Calu3 (cell line): ENCODE data around the gene ALX4. TPM values are rescaled to one million over a fixed set of nuclear protein-coding genes. Genes with fewer than 3 reads are reported as not detected.

Experiments
- BruUV-seq: library from RNA; stranded (reverse); fragments of 400-500 nt; replicated peaks from 2 replicates; lab custom pipeline; 2021; lab: Mats Ljungman, UMichigan
- CTCF ChIA-PET: fragments of 300-600 bp; sonication (Branson Sonifier 250); formaldehyde crosslinking; loops from one replicate; lab custom pipeline; 2022; ENCODE audit warnings: antibody characterized with exemption; lab: Charles Lee
- DNase-seq: peaks from one replicate; pipeline ENCODE4 v3.0.0; 2022
- H3K27ac Mint-ChIP-seq: one replicate; pipeline ENCODE4 v1.8.0; 2022; ENCODE audit warnings: mixed read lengths; ENCODE audit not compliant: unreplicated experiment
- H3K27me3 Mint-ChIP-seq: one replicate; pipeline ENCODE4 v1.8.0; 2022; ENCODE audit warnings: mixed read lengths; ENCODE audit not compliant: unreplicated experiment
- H3K36me3 Mint-ChIP-seq: one replicate; pipeline ENCODE4 v1.8.0; 2022; ENCODE audit warnings: mild to moderate bottlenecking, moderate library complexity, mixed read lengths; ENCODE audit not compliant: insufficient read depth, unreplicated experiment
- H3K4me1 Mint-ChIP-seq: one replicate; pipeline ENCODE4 v1.8.0; 2022; ENCODE audit warnings: mild to moderate bottlenecking, low read depth, mixed read lengths; ENCODE audit not compliant: unreplicated experiment
- H3K4me3 Mint-ChIP-seq: one replicate; pipeline ENCODE4 v1.8.0; 2022; ENCODE audit warnings: mild to moderate bottlenecking, low read depth, moderate library complexity, mixed read lengths; ENCODE audit not compliant: unreplicated experiment
- H3K9me3 Mint-ChIP-seq: one replicate; pipeline ENCODE4 v1.8.0; 2022; ENCODE audit warnings: low read depth, mixed read lengths; ENCODE audit not compliant: unreplicated experiment
- CTCF ChIP-seq: fragments of 200-600 bp; IDR thresholded peaks from one replicate; pipeline ENCODE4 v1.8.0; 2022; ENCODE audit warnings: antibody characterized with exemption; ENCODE audit not compliant: unreplicated experiment
- intact Hi-C: fragments of 100-400 bp; cut with micrococcal nuclease; formaldehyde crosslinking; loops from one replicate; pipeline ENCODE4 v1.10.0; 2022; ENCODE audit not compliant: unreplicated experiment
- total RNA-seq: library from RNA; stranded (reverse); gene quantifications from 2 replicates; pipeline ENCODE4 v1.2.3, GENCODE V29; 2022

The ALX4 gene
- total RNA-seq, 1 experiment from 2014 or later = not detected

DNA sequence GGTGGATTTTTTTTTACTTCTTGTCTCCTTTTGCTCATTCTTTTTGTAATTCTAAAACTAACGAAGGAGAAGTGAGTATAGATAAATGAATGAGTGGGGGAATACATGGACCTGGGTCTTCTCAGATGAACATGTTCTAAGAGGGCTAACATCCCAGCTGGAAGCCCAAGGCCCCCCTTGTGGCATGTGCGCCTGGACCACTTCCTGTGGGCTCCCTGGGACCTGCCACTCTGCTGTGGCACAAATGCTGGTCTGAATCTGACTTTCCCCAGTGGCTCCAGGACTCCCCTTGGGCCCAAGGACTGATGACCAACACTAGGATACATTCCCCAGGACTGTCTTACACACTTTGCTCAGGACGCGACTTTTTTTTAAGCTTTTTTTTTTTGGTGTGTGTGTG is 32.7 kb upstream of the ALX4 start:
- no peak for DNase-seq
- no peaks in the 10 kb centered on the region for H3K9me3 Mint-ChIP-seq
- no TSS peak for BruUV-seq
- H3K27ac Mint-ChIP-seq = no peak overlapping the region
- H3K4me1 Mint-ChIP-seq = no peaks in the 10 kb centered on the region
- peaks cover 87% of the 10 kb centered on the region for H3K27me3 Mint-ChIP-seq
- intact Hi-C loops = no loop called here
- TF ChIP-seq CTCF = no peak
- no peaks in the 10 kb centered on the region for H3K36me3 Mint-ChIP-seq
- CTCF ChIA-PET = no interaction called here
- no peak overlapping the region for H3K4me3 Mint-ChIP-seq

DNA sequence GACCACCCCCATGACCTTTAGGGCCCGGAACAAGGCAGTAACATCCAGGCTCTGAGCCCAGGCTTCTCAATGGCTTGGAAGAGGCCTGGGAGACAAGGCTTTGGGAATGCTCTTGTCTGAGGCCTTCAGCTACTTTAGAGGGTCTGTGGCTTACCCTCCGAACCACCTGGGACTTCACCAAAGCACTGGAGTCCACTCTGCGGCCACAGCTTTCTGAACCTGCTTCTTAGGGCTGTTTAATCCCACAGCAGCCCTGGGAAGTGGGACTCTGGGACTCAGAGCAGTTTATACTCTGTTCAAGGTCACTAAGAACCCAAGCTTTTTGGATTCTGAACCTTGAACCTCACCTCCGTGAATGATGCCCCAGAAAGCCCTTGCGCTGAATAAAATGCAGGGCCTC is 30.7 kb upstream of the ALX4 start:
- Mint-ChIP-seq H3K4me3 (no peak overlapping the region), H3K27ac (no peak overlapping the region), H3K36me3 (no peaks in the 10 kb centered on the region), H3K27me3 (peaks cover 89% of the 10 kb centered on the region), H3K4me1 (no peaks in the 10 kb centered on the region), H3K9me3 (no peaks in the 10 kb centered on the region)
- TF ChIP-seq CTCF = no peak
- CTCF ChIA-PET = interaction anchor here (0.7 kb wide), 1 partner anchor 23 kb away, joined by 3 read pairs; no protein-coding TSS in a partner anchor
- no TSS peak for BruUV-seq
- intact Hi-C loops = no loop called here
- no peak for DNase-seq

DNA sequence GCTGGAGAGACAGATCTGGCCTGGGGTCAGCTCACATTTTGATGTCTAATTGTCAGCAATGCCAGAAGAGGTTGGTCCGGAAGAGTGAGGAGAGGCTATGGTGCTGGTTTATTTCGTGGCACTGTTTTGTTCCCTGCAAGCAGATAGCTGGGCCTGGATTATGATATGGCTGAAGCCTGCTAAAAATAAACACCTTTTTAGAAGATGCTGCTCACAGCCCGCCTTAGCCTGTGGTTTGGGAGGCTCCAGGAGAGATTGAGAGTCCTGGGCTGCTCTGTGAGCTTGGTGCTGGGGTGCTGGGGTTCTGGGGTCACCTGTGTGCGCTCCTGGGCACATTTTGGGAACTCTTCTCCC is 29.6 kb upstream of the ALX4 start:
- no peaks in the 10 kb centered on the region for H3K36me3 Mint-ChIP-seq
- no TSS peak for BruUV-seq
- no peak for TF ChIP-seq CTCF
- no peaks in the 10 kb centered on the region for H3K4me1 Mint-ChIP-seq
- DNase-seq = no peak
- CTCF ChIA-PET = interaction anchor here (0.6 kb wide), 1 partner anchor 433 kb away, joined by 5 read pairs; no protein-coding TSS in a partner anchor
- no peak overlapping the region for H3K4me3 Mint-ChIP-seq
- intact Hi-C loops = no loop called here
- H3K27me3 Mint-ChIP-seq = peaks cover 92% of the 10 kb centered on the region
- H3K27ac Mint-ChIP-seq = no peak overlapping the region
- H3K9me3 Mint-ChIP-seq = no peaks in the 10 kb centered on the region

DNA sequence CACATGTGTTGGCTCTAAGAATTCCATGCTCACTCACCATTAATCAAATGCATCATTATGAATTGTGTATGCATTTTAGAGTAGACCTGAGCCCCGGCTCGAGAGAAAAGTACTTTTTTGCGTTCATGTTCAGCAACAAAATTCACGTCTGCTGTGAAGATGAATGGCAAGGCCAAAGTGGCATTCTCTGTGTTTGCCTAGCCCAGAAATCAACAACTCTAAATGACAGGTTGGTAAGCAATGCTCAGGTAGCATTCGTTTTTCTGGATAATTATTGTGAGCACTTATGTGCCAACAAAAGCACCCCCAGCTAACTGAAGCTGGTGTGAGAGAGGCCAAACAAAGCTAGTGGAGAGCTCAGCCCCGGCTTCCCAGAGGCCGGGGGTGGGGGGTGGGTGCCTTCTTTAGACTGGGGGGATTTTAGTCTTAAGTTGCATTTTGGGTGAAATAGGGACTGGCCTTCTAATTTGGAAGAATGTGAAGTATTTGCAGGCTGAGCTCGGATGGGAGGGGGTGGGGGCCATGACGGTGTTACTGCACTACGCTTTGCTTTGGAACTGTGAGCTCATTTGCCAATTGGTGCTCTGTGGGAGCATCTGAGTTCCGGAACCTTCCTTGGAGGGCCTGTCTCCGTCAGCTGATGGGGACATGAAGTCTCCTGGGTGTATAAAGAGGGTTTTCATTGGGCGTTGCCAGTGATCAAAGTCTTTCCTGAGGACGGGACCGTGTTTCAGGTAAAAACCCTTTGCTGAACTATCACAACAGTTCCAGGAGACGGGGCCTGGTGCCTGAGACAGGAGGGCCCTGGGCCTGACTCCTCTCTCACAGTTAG is 29.0 kb upstream of the ALX4 start:
- Mint-ChIP-seq H3K4me3 (no peak overlapping the region), H3K4me1 (no peaks in the 10 kb centered on the region), H3K36me3 (no peaks in the 10 kb centered on the region), H3K27me3 (peaks cover 92% of the 10 kb centered on the region), H3K9me3 (no peaks in the 10 kb centered on the region), H3K27ac (no peak overlapping the region)
- intact Hi-C loops = no loop called here
- no peak for TF ChIP-seq CTCF
- no peak for DNase-seq
- CTCF ChIA-PET = interaction anchor here (0.6 kb wide), 1 partner anchor 434 kb away, joined by 5 read pairs; no protein-coding TSS in a partner anchor
- BruUV-seq = no TSS peak
